OCI-LY7 (cell line): ENCODE measurements around the gene METAP1D.

ENCODE experiments used
- CTCF ChIP-seq: fragments of 200-600 bp; sonication (generic); conservative IDR thresholded peaks from 2 replicates; pipeline ENCODE4 v1.5.1; 2014; ENCODE audit warnings: mild to moderate bottlenecking, antibody characterized with exemption, low read length, moderate library complexity, mixed read lengths
- EZH2phosphoT487 ChIP-seq: fragments of 200-600 bp; sonication (generic); IDR thresholded peaks from 2 replicates; pipeline ENCODE4 v1.6.1; 2018; ENCODE audit warnings: low read depth, borderline replicate concordance, mild to moderate bottlenecking, mixed run types, antibody characterized with exemption, low read length, moderate library complexity, mixed read lengths

- TF ChIP-seq CTCF (no peak), EZH2phosphoT487 (no peak)
Observed at GRCh38 chr2:172065111-172065510, 65.4 kb downstream of the METAP1D start.
